NCI-H2171 treated with DMSO at 0.1 percent for 48 hours (cell line): ENCODE results near the gene TM2D3.

Source experiments
- DNase-seq: peaks from one replicate; lab custom pipeline; 2025; lab: John Stamatoyannopoulos, UW

The TM2D3 gene

GRCh38 chr15:101604124-101604874 is 47.9 kb downstream of the TM2D3 start:
- DNase-seq = no peak

GRCh38 chr15:101602801-101603200 is 49.4 kb downstream of the TM2D3 start:
- DNase-seq = no peak

- no peak for DNase-seq
These were observed 52.1 kb downstream of the TM2D3 start for GRCh38 chr15:101600035-101600434.

- no peak for DNase-seq
These were observed 53.1 kb downstream of the TM2D3 start for GRCh38 chr15:101599091-101599490.

- DNase-seq = no peak
These were observed 54.7 kb downstream of the TM2D3 start for GRCh38 chr15:101597360-101597928.

GRCh38 chr15:101596633-101597032 is 55.5 kb downstream of the TM2D3 start:
- DNase-seq = no peak
